Measurements from ENCODE around the gene PTPRJ.

Gene PTPRJ

GRCh38 chr11:47969401-47969800, 11.0 kb upstream of the PTPRJ start:
- no peak for DNase-seq

- no peak for DNase-seq
Observed at GRCh38 chr11:47971501-47971900, 8.9 kb upstream of the PTPRJ start.

- DNase-seq: no peak
Observed at GRCh38 chr11:47973173-47973572, 7.2 kb upstream of the PTPRJ start.

GRCh38 chr11:47976931-47977330, 3.4 kb upstream of the PTPRJ start:
- no peak for DNase-seq

- no peak for DNase-seq
Observed at GRCh38 chr11:47977623-47978022, 2.7 kb upstream of the PTPRJ start.

GRCh38 chr11:47979378-47980087, 826 bp upstream of the PTPRJ start:
- no peak for DNase-seq

GRCh38 chr11:47980907-47981621, 705 bp downstream of the PTPRJ start:
- peak; percentile 39 for DNase-seq

- DNase-seq: peak; percentile 41
Observed at GRCh38 chr11:47981667-47982404, 1.5 kb downstream of the PTPRJ start.

- no peak for DNase-seq
Observed at GRCh38 chr11:47982616-47983015, 2.3 kb downstream of the PTPRJ start.

GRCh38 chr11:47983464-47984397, 3.4 kb downstream of the PTPRJ start:
- DNase-seq: no peak

GRCh38 chr11:47986219-47986618, 5.9 kb downstream of the PTPRJ start:
- DNase-seq: no peak

GRCh38 chr11:47986742-47987141, 6.4 kb downstream of the PTPRJ start:
- DNase-seq: no peak

- DNase-seq: no peak
Observed at GRCh38 chr11:47987310-47987709, 7.0 kb downstream of the PTPRJ start.

- DNase-seq: no peak
Observed at GRCh38 chr11:47987781-47988180, 7.4 kb downstream of the PTPRJ start.

- DNase-seq: no peak
Observed at GRCh38 chr11:47989779-47990178, 9.4 kb downstream of the PTPRJ start.

GRCh38 chr11:47991266-47991830, 11.0 kb downstream of the PTPRJ start:
- DNase-seq: no peak

GRCh38 chr11:47991894-47992293, 11.5 kb downstream of the PTPRJ start:
- DNase-seq: no peak

- no peak for DNase-seq
Observed at GRCh38 chr11:47992959-47993820, 12.8 kb downstream of the PTPRJ start.

GRCh38 chr11:47994417-47994816, 14.1 kb downstream of the PTPRJ start:
- DNase-seq: no peak

GRCh38 chr11:47995360-47995769, 15.0 kb downstream of the PTPRJ start:
- no peak for DNase-seq

All from activated CD4-positive, alpha-beta T cell treated with anti-CD3 and anti-CD28 coated beads for 48 hours (primary cell).